ENCODE measurements around the gene CDKN2B. TPM values are rescaled to one million over a fixed set of nuclear protein-coding genes. Genes with fewer than 3 reads are reported as not detected.
A peak's percentile ranks its signal among the peaks of the same experiment; 100 is the strongest.

The CDKN2B gene
- total RNA-seq, 2 experiments from 2014 or later = 2.5 to 3.4 TPM

- Mint-ChIP-seq H3K36me3 (ENCODE audit: low read depth) (peaks cover 18% of the 10 kb centered on the region), H3K9me3 (peaks cover 4% of the 10 kb centered on the region)
Measured at GRCh38 chr9:21974343-21974721, 34.8 kb downstream of the CDKN2B start.

DNA sequence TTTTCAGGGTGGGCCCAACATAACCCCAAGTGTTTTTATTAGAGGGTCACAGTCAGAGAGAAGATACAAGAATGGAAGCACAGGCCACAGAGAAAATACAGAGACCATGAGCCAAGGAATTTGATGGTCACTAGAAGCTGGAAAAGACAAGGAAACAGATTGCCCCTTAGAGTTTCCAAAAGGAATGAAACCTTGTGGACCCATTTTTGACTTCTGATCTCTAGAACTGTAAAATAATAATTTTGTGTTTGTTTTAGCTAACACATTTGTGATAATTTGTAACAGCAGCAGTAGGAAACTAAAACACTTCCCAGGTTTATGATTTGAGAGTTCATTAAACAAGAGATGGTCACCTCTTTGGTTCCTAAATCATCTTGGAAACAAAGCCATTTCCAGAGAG, 36.7 kb downstream of the CDKN2B start:
- Mint-ChIP-seq H3K27me3 (peaks cover 91% of the 10 kb centered on the region), H3K4me3 (no peak overlapping the region), H3K9me3 (peaks cover 9% of the 10 kb centered on the region), H3K36me3 (ENCODE audit: low read depth) (peaks cover 24% of the 10 kb centered on the region), H3K4me1 (peaks cover 40% of the 10 kb centered on the region), H3K27ac (no peak overlapping the region)
- ChIA-PET CTCF (interaction anchor here (0.8 to 4.0 kb wide), 4 partner anchors 36 to 160 kb away, joined by 3 to 28 read pairs (median 3); partner anchors contain the start of gene CDKN2B), POLR2A (interaction anchor here (2.0 kb wide), 1 partner anchor 22 kb away, joined by 5 read pairs; the partner anchor contains the start of genes CDKN2A and CDKN2B-AS1)
- DNase-seq = no peak

More at GRCh38 chr9:21974343-21974721, 34.8 kb downstream of the CDKN2B start:
- ChIA-PET POLR2A (no interaction called here), CTCF (interaction anchor here (4.0 kb wide), 1 partner anchor 34 kb away, joined by 28 read pairs; the partner anchor contains the start of gene CDKN2B)
- peaks cover 88% of the 10 kb centered on the region for H3K27me3 Mint-ChIP-seq
- DNase-seq = no peak
- peaks cover 32% of the 10 kb centered on the region for H3K4me1 Mint-ChIP-seq
- peak overlapping the region; percentile 63 for H3K4me3 Mint-ChIP-seq
- peak overlapping the region; percentile 41 for H3K27ac Mint-ChIP-seq

DNA sequence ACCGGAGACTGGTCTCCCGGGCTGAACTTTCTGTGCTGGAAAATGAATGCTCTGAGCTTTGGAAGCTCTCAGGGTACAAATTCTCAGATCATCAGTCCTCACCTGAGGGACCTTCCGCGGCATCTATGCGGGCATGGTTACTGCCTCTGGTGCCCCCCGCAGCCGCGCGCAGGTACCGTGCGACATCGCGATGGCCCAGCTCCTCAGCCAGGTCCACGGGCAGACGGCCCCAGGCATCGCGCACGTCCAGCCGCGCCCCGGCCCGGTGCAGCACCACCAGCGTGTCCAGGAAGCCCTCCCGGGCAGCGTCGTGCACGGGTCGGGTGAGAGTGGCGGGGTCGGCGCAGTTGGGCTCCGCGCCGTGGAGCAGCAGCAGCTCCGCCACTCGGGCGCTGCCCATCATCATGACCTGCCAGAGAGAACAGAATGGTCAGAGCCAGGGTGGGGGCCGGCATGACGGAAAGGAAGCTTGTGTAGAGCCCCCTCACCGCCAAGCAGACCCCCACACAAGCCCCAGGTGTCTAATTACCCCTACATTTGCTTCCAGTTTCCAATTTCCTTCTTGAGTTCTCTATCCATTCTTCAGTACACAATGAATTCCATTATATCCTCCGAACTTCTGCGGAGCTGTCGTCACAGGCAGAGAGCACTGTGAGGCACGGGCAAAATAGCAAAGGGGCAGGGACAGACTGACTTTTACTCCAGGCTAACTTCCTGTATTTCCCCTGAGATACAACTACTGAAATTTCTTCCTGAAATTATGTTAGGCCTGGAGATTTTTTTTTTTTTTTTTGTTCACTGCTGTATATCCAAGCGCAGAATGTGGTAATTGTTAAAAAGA, 38.1 kb downstream of the CDKN2B start:
- DNase-seq = no peak
- Mint-ChIP-seq H3K27ac (peak overlapping the region; percentile 8), H3K4me3 (no peak overlapping the region), H3K4me1 (peaks cover 42% of the 10 kb centered on the region), H3K9me3 (peaks cover 9% of the 10 kb centered on the region), H3K36me3 (ENCODE audit: low read depth) (peaks cover 26% of the 10 kb centered on the region), H3K27me3 (peaks cover 94% of the 10 kb centered on the region)
- CTCF ChIA-PET = interaction anchor here (0.8 to 4.0 kb wide), 7 partner anchors 12 to 273 kb away, joined by 3 to 28 read pairs (median 3); partner anchors contain the start of gene CDKN2B
- POLR2A ChIA-PET = interaction anchor here (0.7 to 2.0 kb wide), 3 partner anchors 24 to 159 kb away, joined by 3 to 5 read pairs (median 3); partner anchors contain the start of genes CDKN2A and CDKN2B-AS1

DNA sequence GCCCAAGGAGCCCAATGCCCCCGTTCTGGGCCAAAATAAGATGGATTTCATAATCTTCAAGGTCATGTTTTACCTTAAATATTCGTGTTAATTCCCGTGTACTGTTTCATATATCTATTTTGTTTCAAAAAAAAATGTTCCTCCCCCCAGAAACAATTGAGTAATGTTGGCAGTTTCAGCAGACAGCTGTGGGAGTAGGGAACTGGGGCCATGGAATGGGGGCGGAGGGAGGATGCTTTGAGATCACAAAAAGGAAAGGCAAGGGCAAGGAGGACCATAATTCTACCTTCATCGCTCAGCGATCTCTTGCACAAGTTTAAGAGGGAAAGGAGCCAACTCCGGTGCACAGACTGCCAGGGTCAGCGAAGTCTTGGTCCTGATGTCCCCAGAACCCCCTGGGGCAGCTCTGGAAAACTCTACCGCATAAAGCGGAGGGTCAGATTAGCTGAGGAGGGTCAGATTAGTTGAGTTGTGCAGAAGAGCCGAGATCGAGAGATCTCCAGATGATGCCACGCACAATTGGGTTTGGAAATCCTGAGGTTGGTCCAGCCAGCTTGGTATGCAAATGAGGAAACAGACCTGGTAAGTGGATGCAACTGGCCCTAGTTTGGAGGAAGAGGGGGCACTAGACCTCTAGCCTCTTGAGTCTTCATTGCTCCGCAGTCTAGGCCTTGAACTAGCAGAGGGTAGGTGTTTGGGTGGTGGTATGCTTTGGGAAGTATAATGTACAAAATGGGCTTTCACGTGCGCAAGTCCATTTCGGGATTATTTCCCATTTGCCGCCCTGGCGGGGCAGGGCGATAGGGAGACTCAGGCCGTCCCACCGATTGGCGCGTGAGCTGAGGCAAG, 38.9 kb downstream of the CDKN2B start:
- CTCF ChIA-PET = interaction anchor here (1.0 to 4.0 kb wide), 8 partner anchors 13 to 274 kb away, joined by 3 to 28 read pairs (median 4); partner anchors contain the start of gene CDKN2B
- Mint-ChIP-seq H3K27ac (peak overlapping the region; percentile 6), H3K4me1 (peaks cover 42% of the 10 kb centered on the region), H3K36me3 (ENCODE audit: low read depth) (peaks cover 26% of the 10 kb centered on the region), H3K9me3 (peaks cover 9% of the 10 kb centered on the region), H3K27me3 (peaks cover 94% of the 10 kb centered on the region), H3K4me3 (no peak overlapping the region)
- POLR2A ChIA-PET = interaction anchor here (0.8 kb wide), 1 partner anchor 135 kb away, joined by 3 read pairs; no protein-coding TSS in a partner anchor
- DNase-seq = no peak

DNA sequence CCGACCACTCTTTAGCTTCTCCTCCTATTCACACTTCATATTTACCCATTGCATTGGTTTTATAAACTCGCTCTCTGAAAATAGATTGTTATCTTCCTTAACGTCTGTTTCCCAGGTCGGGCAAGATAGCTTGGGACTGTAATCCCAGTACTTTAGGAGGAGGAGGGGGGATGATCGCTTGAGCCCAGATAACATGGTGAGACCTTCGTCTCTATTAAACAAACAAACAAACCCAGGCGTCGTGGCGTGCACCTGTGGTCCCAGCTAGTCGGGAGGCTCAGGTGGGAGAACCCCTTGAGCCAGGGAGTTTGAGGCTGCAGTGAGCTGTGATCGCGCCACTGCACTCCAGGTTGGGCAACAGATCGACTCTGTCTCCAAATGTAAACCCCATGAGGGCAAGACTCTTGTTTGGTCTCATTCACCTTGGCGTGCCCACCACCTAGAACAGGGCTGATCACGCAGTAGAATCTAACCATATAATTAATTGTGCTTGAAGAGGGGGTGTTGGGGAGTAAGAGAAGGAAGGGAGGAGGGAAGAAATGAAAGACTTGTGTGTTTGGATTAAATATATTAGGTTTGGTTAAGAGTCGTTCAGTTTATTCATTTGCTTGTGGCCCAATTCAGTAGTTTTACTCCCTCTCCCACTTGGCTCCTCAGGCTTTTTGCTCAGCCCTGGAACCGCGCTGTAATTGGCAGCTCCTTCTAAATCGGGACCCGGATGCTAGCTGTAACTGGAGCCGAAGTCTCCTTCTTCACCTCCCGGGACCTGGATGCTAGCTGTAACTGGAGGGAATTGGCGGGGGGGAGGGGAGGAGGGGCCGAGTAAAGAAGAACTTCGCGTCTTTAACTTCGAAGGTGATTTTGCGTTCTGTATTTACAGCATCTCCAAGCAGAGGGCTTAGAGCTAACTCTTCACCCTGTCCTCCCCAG, 39.8 kb downstream of the CDKN2B start:
- Mint-ChIP-seq H3K36me3 (ENCODE audit: low read depth) (peaks cover 26% of the 10 kb centered on the region), H3K9me3 (peaks cover 9% of the 10 kb centered on the region), H3K27me3 (peaks cover 94% of the 10 kb centered on the region), H3K27ac (peak overlapping the region; percentile 33), H3K4me3 (peak overlapping the region; percentile 14), H3K4me1 (peaks cover 43% of the 10 kb centered on the region)
- ChIA-PET POLR2A (interaction anchor here (0.7 to 1.8 kb wide), 5 partner anchors 11 to 111 kb away, joined by 3 to 7 read pairs (median 3); no protein-coding TSS in a partner anchor), CTCF (interaction anchor here (1.0 to 3.2 kb wide), 7 partner anchors 12 to 275 kb away, joined by 3 to 27 read pairs (median 4); no protein-coding TSS in a partner anchor)
- no peak for DNase-seq

DNA sequence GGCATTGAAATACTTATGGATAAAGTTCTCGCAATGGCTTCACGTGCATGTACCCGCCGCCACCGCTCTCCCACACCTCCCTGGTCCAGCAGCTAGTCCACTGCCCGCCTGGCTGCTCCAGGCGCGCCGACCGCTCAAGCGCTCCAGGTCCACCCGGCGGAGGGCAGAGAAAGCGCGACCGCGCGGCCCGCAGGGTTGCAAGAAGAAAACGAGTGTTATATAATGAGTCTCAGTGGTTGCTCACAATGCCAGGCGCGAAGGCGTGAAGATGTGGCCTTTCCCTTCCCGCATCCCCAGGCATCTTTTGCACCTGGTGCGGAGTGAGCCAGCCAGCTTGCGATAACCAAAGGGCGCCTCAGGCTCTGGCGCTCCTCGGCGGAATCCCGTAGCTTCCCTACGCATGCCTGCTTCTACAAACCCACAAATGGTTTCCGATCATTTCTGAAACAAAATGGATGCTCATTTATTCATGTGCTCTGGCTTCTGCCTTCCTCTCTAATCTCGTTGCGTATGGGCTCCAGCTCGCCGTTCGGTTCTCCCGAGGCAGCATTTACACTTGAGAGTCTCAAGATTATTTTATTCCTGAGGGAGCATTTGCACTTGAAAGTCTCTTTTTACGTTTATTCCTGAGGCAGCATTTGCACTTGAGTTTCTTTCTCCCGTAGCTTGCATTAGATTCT, 40.6 kb downstream of the CDKN2B start:
- CTCF ChIA-PET = interaction anchor here (0.6 to 3.2 kb wide), 7 partner anchors 13 to 276 kb away, joined by 3 to 27 read pairs (median 4); no protein-coding TSS in a partner anchor
- POLR2A ChIA-PET = interaction anchor here (0.7 to 1.8 kb wide), 7 partner anchors 9 to 112 kb away, joined by 3 to 7 read pairs (median 3); partner anchors contain the start of gene CDKN2B-AS1
- H3K9me3 Mint-ChIP-seq = peaks cover 9% of the 10 kb centered on the region
- H3K36me3 Mint-ChIP-seq (ENCODE audit: low read depth) = peaks cover 27% of the 10 kb centered on the region
- peak overlapping the region; percentile 33 for H3K27ac Mint-ChIP-seq
- H3K4me3 Mint-ChIP-seq = peak overlapping the region; percentile 12
- peaks cover 94% of the 10 kb centered on the region for H3K27me3 Mint-ChIP-seq
- DNase-seq = no peak
- H3K4me1 Mint-ChIP-seq = peaks cover 41% of the 10 kb centered on the region

DNA sequence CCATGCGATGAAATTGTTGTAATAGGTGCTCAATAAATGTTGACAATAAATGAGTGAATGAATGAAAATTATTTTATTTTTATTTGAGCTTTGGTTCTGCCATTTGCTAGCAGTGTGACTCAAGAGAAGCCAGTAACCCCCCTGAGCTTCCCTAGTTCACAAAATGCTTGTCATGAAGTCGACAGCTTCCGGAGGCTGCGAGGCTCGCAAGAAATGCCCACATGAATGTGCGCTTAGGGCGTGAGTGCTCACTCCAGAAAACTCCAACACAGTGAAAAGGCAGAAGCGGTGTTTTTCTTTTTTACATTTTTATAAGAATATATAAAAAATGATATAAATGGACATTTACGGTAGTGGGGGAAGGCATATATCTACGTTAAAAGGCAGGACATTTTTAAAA, 41.4 kb downstream of the CDKN2B start:
- Mint-ChIP-seq H3K27me3 (peaks cover 95% of the 10 kb centered on the region), H3K9me3 (peaks cover 9% of the 10 kb centered on the region), H3K4me1 (peaks cover 38% of the 10 kb centered on the region), H3K4me3 (no peak overlapping the region), H3K27ac (no peak overlapping the region), H3K36me3 (ENCODE audit: low read depth) (peaks cover 33% of the 10 kb centered on the region)
- ChIA-PET CTCF (interaction anchor here (1.9 to 3.2 kb wide), 2 partner anchors 40 to 154 kb away, joined by 11 to 27 read pairs; no protein-coding TSS in a partner anchor), POLR2A (interaction anchor here (1.1 to 1.8 kb wide), 3 partner anchors 9 to 41 kb away, joined by 4 to 7 read pairs (median 5); partner anchors contain the start of gene CDKN2B-AS1)
- DNase-seq = no peak

DNA sequence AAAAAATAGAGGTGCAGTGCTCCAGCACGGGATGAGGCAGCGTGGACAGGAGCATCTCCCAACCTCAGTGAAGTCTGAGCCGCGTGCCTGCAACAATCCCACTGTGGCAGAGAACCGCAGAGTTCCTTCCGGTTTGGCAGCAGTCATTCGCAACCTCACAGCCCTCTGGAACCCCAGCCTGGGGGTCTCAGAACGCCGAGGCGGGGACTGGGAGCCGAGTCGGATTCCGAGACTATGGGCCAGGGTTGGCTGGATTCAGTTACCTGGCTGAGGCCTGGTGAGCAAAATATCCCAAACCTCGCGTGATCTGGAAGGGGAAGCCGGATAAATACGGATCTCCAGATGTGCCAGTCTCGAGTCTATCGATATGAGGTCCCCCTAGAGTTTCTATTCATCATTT, 41.9 kb downstream of the CDKN2B start:
- no peak for DNase-seq
- Mint-ChIP-seq H3K27me3 (peaks cover 95% of the 10 kb centered on the region), H3K9me3 (peaks cover 9% of the 10 kb centered on the region), H3K4me3 (no peak overlapping the region), H3K36me3 (ENCODE audit: low read depth) (peaks cover 34% of the 10 kb centered on the region), H3K27ac (no peak overlapping the region), H3K4me1 (peaks cover 38% of the 10 kb centered on the region)
- ChIA-PET POLR2A (interaction anchor here (1.1 to 1.8 kb wide), 3 partner anchors 10 to 41 kb away, joined by 4 to 7 read pairs (median 5); partner anchors contain the start of gene CDKN2B-AS1), CTCF (interaction anchor here (1.9 to 3.2 kb wide), 2 partner anchors 41 to 153 kb away, joined by 11 to 27 read pairs; no protein-coding TSS in a partner anchor)

DNA sequence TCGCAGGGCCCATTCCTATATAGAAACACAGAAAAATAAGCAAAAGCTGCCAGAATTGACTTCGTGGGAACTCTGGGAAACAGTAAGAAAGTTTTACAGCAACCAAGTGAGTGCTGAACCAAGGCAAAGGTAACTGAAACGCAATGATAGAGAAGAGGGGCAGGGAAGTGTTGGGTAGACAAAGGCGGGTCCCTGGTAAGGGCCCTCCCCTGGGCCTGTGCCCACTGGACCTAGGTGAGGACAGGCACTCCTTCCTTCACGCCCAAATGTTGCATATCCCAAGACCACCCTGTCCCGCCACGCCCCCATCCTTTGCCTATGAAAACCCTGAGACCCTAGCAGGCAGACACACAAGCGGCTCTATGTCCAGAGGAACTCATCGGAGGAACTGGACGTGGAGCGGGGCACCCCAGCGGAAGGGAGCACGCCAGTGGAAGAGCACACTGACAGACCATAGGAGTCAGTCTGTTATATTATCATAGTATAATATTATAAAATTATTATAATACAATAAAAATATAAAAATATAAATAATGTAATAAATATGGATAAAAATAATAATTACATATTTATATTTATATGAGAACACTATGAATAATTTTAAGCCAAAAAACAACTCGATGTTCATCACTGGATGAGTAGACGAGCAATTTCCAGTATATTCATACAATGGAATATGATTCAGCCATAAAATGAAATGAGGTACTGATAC, 42.8 kb downstream of the CDKN2B start:
- no peak overlapping the region for H3K4me3 Mint-ChIP-seq
- no peak for DNase-seq
- peaks cover 33% of the 10 kb centered on the region for H3K36me3 Mint-ChIP-seq (ENCODE audit: low read depth)
- H3K4me1 Mint-ChIP-seq = peaks cover 38% of the 10 kb centered on the region
- peaks cover 9% of the 10 kb centered on the region for H3K9me3 Mint-ChIP-seq
- peak overlapping the region; percentile 12 for H3K27ac Mint-ChIP-seq
- peaks cover 95% of the 10 kb centered on the region for H3K27me3 Mint-ChIP-seq
- POLR2A ChIA-PET = no interaction called here
- CTCF ChIA-PET = interaction anchor here (0.9 to 1.1 kb wide), 3 partner anchors 15 to 153 kb away, joined by 3 to 11 read pairs (median 4); partner anchors contain the start of gene CDKN2B

DNA sequence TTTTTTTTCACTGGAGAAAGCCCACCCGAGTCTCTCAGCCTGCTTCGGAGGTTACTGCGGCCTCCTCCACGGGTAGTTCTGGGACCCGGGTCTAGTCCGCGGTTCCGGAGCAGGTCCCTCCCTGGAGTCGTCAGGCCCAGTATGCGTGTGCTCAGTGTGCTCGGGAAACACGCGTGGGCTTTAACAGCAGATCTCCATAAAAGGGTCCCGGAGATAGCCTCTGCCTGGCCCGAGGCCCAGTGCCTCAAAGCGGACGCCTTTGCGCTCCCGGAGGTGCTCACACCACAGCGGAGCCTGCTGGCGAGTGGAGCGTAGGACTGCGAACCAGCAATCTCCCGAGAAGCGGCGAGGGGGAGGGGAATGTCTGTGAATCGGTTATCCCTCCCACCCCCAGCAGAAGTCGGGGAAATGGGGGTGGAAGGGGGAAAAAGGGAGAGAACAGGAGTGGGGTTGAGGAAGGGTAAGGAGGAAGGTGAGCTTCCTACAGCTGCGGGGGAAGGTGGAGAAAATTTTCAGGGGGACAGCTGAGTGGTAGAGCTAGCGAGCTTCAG, 43.6 kb downstream of the CDKN2B start:
- H3K27ac Mint-ChIP-seq = peak overlapping the region; percentile 22
- POLR2A ChIA-PET = no interaction called here
- H3K4me1 Mint-ChIP-seq = peaks cover 36% of the 10 kb centered on the region
- peaks cover 28% of the 10 kb centered on the region for H3K36me3 Mint-ChIP-seq (ENCODE audit: low read depth)
- CTCF ChIA-PET = interaction anchor here (0.9 to 1.1 kb wide), 3 partner anchors 16 to 152 kb away, joined by 3 to 11 read pairs (median 4); partner anchors contain the start of gene CDKN2B
- peaks cover 9% of the 10 kb centered on the region for H3K9me3 Mint-ChIP-seq
- peak; percentile 69 for DNase-seq
- peaks cover 91% of the 10 kb centered on the region for H3K27me3 Mint-ChIP-seq
- H3K4me3 Mint-ChIP-seq = peak overlapping the region; percentile 59
